Activated CD8-positive, alpha-beta memory T cell treated with anti-CD3 and anti-CD28 coated beads for 1 hour (primary cell): Measurements from ENCODE around the gene ZNHIT2.

Experiments used
- DNase-seq, 2 donors: peaks; one replicate each; pipeline ENCODE4 v3.0.0-alpha.2; 2020; ENCODE audit warnings: low read depth in 1 of 2; ENCODE audit errors: extremely low read depth in 1 of 2

The ZNHIT2 gene

GRCh38 chr11:65107751-65108468 lies 9.6 kb downstream of the ZNHIT2 start:
- DNase-seq, result no peak

DNA sequence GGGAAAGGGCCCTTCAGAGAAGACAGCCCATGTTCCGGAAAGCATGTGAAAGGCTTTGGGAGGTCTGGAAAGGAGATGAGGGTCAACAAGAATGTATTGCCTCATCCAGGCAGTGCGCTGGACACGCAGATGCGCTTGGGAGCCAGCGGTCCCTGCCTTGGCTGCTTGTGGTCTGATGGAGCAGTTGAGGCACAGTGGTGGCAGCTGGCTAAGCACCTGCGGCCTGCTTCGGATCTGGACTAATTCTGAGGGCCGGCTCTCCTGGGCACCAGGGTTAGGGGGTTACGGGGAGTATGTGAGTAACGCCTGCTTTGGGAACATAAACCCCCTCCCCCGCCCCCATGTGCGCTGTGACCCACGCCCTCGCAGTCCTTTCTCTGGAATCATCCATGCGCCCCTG lies 10.4 kb downstream of the ZNHIT2 start:
- no peak for DNase-seq

- DNase-seq, result no peak
Observed at GRCh38 chr11:65104628-65105027, 12.9 kb downstream of the ZNHIT2 start.

DNA sequence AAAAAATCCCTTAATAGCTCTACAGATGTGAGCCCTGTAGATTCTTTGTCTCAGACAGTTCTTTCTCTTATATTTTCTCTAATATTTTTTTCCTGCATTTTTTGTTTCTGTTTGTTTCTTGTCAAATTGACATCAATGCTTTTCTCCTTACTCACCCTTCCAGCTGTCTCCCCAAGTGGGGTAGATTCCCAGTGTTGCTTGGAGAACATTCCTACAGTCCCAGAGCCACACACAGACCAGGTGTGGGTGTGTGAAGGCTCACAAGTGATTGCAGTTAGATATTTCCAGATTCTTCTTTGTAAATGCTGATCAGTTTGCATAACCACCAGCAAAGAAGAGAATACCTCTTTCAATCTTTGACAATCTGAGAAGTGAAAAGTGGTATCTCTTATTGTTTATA lies 14.0 kb downstream of the ZNHIT2 start:
- no peak for DNase-seq

GRCh38 chr11:65102142-65103095 lies 15.1 kb downstream of the ZNHIT2 start:
- DNase-seq, result no peak

DNA sequence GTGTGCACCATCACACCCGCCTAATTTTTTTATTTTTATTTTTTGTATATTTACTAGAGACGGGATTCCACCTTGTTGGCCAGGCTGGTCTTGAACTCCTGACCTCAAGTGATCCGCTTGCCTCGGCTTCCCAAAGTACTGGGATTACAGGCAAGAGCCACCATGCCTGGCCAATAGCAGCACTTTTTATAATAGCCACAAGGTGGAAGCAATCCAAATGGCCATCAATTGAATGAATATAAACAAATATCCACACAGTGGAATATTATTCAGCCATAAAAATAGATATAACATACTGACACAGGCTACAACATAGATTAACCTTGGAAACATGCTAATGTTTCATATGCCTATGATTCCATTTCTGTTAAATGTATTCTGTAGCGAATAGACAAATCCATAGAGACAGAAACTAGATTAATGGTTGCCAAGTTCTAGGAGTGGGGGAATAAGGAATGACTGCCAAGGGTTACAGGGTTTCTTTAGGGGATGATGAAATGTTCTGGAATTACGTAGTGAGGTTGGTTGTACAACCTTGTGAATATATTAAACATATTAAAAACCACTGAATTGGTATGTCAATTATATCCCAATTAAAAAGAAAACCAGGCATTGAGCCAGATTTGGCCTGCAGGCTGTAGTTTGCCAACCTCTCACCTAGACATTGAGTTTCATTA lies 16.7 kb downstream of the ZNHIT2 start:
- no peak for DNase-seq

DNA sequence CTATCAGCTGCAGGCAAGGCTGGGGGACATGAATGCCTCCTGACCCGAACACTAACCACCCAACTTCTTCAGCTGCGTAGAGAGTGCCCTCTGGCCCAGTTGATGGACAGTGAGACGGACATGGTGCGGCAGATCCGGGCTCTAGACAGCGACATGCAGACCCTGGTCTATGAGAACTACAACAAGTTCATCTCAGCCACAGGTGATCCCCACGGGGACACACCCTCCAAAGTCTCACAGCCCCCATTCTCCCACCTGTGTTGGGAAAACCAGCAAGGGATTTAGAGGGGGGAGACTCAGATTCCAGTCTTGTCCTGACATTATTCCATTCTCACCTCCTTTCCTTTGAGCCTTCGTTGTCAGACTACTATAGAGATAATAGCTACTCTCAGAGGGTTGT lies 20.6 kb downstream of the ZNHIT2 start:
- DNase-seq, result no peak

DNA sequence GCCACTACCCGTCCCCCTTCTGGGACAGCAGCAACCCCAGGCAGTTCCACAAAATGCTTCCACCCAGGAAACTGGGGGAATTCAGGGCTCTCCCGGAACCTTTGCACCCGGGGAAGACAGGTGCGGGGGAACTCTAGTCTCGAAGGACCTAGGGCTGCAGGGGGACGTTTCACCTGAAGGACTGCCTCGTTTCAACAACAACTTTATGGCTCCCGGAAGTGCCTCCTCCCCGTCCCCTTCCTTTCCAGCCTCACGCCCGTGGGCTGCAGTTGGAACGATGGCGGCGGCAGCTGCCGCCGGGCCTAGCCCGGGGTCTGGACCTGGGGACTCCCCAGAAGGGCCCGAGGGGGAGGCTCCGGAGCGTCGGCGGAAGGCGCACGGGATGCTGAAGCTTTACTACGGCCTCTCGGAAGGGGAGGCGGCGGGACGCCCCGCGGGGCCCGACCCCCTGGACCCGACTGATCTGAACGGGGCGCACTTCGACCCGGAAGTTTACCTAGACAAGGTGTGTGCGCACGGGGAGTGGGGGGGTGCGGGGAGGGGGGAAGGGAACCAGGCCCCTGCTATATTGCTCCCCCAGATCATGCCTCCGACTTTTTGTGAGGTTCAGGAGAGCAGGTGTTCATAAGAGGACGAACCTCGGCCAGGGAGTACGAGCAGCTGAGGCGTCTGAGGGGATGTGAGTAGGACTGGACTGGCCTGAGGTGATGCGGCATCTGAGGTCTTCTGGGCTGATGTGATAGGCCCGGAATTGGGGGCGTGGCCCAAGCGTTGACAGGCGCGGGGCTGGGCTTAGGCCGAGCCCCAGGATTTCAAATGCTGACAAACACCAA lies 21.3 kb downstream of the ZNHIT2 start, which contains the start of gene VPS51:
Gene VPS51, plus strand, starts transcription at position 241 of the 833 bp plus-strand sequence. Its CDS starts 37 bp downstream, at position 278.
- DNase-seq, result peak; percentile 63 to 66

DNA sequence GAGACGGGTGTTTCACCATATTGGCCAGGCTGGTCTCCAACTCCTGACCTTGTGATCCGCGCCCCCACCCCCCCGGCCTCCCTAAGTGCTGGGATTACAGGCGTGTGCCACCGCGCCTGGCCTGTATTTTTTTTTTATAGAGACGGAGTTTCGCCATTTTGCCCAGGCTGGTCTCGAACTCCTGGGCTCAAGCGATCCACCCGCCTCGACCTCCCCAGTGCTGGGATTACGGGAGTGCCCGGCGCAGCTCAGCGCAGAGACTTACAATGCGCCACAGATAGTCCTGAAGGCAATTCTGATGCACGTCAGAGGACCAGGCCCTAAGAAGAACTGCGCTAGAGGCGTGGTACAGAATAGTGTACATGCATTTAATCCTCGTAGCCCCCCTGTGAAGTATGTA lies 22.1 kb downstream of the ZNHIT2 start:
- no peak for DNase-seq

DNA sequence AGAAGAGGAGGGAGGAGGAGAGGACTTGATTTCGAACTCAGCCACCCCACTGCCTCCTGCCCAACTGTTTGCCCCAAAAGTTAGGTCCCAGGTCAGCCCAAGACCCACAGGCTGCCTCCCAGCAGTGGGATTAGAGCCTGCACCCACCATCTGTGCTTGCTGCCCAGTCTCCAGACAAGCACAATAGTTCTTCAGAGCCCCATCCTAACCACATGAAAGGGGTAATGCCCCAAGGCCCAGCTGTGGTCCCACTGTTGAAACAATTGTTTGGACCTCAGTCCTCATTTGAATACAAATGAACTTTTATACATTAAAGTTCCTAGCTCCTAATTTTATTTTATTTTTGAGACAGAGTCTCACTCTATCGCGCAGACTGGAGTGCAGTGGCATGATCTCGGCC lies 26.9 kb downstream of the ZNHIT2 start:
- DNase-seq, result no peak

DNA sequence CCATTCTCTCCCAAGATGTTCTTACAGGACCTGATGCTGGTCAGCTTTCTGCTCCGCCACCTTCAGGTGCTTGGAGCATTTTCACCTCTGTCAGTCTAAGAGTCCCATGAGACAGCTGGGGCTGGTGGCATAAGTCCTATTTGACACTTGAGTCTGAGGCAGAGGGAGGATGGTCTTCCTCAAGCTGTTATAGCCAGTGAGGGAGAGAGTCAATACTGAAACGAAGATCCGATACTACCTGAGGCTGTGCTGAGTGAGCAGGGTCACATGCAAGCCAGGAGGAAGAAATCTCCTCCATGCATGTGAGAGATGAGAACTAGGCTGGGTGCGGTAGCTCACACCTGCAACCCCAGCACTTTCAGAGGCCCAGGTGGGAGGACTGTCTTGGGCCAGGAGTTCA lies 27.9 kb downstream of the ZNHIT2 start:
- DNase-seq, result no peak

GRCh38 chr11:65087827-65088226 lies 29.7 kb downstream of the ZNHIT2 start:
- DNase-seq, result no peak

DNA sequence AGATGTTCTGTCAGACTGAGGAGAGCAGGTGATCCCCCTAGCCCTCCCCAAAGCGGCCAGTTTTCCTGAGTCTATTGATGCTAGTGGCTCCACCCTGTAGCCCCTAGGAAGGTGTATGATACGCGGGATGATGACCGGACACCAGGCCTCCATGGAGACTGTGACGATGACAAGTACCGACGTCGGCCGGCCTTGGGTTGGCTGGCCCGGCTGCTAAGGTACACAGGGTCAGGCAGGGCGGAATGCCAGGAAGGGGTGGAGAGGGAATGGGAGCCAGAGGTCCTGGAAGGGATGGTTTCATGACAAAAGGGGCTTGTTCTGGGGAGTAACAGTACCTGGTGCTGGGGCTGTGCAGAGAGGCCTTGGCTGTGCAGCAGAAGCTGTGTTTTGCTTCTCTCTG lies 30.3 kb downstream of the ZNHIT2 start:
- no peak for DNase-seq

GRCh38 chr11:65086809-65087208 lies 30.7 kb downstream of the ZNHIT2 start:
- no peak for DNase-seq

GRCh38 chr11:65085446-65085845 lies 32.1 kb downstream of the ZNHIT2 start:
- DNase-seq, result no peak

GRCh38 chr11:65084598-65085375 lies 32.7 kb downstream of the ZNHIT2 start:
- no peak for DNase-seq

DNA sequence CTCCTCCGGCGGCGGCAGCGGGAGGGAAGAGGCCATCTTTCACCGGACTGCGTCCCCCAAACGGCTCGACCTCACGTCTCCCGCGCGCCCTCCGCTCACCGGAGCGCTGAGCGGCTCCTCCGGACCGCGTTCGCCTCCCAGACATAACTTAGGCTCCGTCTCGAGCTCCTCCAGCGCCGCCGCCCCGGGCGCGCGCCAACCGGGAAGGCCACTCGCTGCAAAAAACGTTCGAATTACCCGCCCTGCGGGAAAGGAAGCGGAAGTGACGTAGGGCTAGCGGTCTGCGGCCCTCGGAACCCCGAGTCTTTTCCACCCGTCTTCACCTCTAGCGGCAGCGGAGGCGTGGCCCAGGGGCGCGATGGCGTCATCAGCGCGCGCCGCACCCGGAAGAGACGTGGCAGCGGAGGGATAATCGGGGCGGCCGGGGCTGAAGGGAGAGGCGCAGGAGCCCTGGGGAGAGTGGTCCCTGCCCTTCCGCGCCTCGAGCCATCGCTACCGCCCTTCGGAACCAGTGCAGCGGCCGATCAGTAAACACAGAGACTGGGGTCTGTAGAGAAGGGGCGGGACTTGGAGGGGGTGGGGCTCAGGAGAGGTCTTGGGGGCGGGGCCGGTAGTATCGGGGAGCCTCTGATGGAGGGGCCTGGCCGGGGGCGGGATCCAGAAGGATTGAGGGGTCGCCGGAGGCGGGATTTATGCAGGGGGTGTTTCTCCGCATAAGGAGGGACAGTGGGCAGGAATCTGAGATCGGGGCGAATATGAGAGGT lies 33.5 kb downstream of the ZNHIT2 start, which contains the start of the genes CDCA5 and ZFPL1:
Gene CDCA5, minus strand, starts transcription at position 207 of the 764 bp plus-strand sequence. Its CDS starts 62 bp downstream, at position 145.
Gene ZFPL1, plus strand, starts transcription at position 389 of the 764 bp plus-strand sequence. CDS start 477 bp downstream, outside the sequence.
- DNase-seq, result peak; percentile 85 to 94

GRCh38 chr11:65083134-65083833 lies 34.2 kb downstream of the ZNHIT2 start:
- no peak for DNase-seq
